ENCODE measurements around the gene SAE1.
A peak's percentile ranks its signal among the peaks of the same experiment; 100 is the strongest.

SAE1 gene

GRCh38 chr19:47093254-47093653, 37.4 kb upstream of the SAE1 start:
- no peak overlapping the region for H3K4me3 ChIP-seq (ENCODE audit: control insufficient read depth, low read depth, low read length)
- no peak for TF ChIP-seq CTCF (IDR thresholded peaks at IDR 0.05; ENCODE audit: control insufficient read depth, insufficient read depth, low read depth, low read length, missing control alignments)
- DNase-seq (ENCODE audit: low read depth) = no peak

DNA sequence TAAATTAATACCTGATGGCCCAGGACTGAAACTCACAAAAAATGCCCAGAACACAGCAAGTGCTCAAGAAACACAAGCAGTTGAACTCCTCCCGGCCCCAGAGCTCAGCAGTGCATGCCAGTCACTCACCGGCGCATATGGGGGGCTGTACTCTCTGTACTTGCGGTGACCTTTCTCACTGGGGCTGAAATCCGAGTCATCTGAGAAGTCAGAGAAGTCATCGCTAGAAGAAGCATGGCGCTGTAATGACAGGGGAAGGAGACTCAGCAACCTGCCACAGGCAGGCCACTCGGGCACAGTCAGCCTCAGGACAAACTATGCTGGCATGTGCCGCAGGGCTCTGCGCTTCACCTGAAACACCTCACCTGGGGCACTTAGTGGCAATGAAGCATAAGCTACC, 36.8 kb upstream of the SAE1 start:
- TF ChIP-seq CTCF (IDR thresholded peaks at IDR 0.05; ENCODE audit: control insufficient read depth, insufficient read depth, low read depth, low read length, missing control alignments) = no peak
- DNase-seq (ENCODE audit: low read depth) = no peak
- H3K4me3 ChIP-seq (ENCODE audit: control insufficient read depth, low read depth, low read length) = no peak overlapping the region

- H3K4me3 ChIP-seq (ENCODE audit: control insufficient read depth, low read depth, low read length) = no peak overlapping the region
- DNase-seq (ENCODE audit: low read depth) = no peak
- no peak for TF ChIP-seq CTCF (IDR thresholded peaks at IDR 0.05; ENCODE audit: control insufficient read depth, insufficient read depth, low read depth, low read length, missing control alignments)
Measured at GRCh38 chr19:47094557-47095475, 35.8 kb upstream of the SAE1 start.

GRCh38 chr19:47095476-47096099, 35.0 kb upstream of the SAE1 start:
- TF ChIP-seq CTCF (IDR thresholded peaks at IDR 0.05; ENCODE audit: control insufficient read depth, insufficient read depth, low read depth, low read length, missing control alignments) = no peak
- DNase-seq (ENCODE audit: low read depth) = peak; percentile 46
- H3K4me3 ChIP-seq (ENCODE audit: control insufficient read depth, low read depth, low read length) = no peak overlapping the region

- no peak overlapping the region for H3K4me3 ChIP-seq (ENCODE audit: control insufficient read depth, low read depth, low read length)
- no peak for TF ChIP-seq CTCF (IDR thresholded peaks at IDR 0.05; ENCODE audit: control insufficient read depth, insufficient read depth, low read depth, low read length, missing control alignments)
- no peak for DNase-seq (ENCODE audit: low read depth)
Measured at GRCh38 chr19:47096100-47096704, 34.4 kb upstream of the SAE1 start.

DNA sequence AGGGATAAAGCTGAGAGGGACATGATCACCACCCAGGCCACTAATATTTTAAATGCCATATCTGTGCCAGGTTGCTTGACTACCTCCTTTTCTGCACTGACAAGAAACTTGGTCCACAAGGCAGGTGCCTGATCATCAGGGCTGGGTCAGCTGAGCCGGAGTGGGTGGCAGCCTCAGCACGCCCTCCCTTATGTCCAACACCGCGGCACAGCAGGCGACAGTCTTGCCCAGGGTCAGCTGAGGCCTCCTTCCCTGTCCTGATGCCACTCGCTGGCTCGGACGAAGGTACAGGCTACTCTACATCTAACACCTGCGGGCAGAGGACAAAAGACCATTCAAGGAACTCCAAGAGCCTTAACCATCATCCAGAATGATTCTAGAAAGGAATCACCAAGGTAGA, 33.9 kb upstream of the SAE1 start:
- no peak for DNase-seq (ENCODE audit: low read depth)
- no peak overlapping the region for H3K4me3 ChIP-seq (ENCODE audit: control insufficient read depth, low read depth, low read length)
- no peak for TF ChIP-seq CTCF (IDR thresholded peaks at IDR 0.05; ENCODE audit: control insufficient read depth, insufficient read depth, low read depth, low read length, missing control alignments)

All from AG09309 (cell line).